Mucosa of descending colon (tissue), 3 donors: ENCODE measurements around the gene ELOB. TPM values are rescaled to one million over a fixed set of nuclear protein-coding genes. Genes with fewer than 3 reads are reported as not detected.
"Not testable (repeated sequence)": the region's sequence is repeated elsewhere in the genome, so short reads cannot be mapped to it uniquely, and the experiment has no call there.

Experiments
- ATAC-seq: fragments of 200-7000 bp; cut with Tn5 transposase; one replicate; pipeline ENCODE4 v1.9.1; 2020; ENCODE audit warnings: mild to moderate bottlenecking, moderate library complexity
- DNase-seq, 3 donors: peaks; one replicate each; pipeline ENCODE4 v3.0.0-alpha.2; 2020
- H3K36me3 ChIP-seq: fragments of 200-600 bp; one replicate; pipeline ENCODE4 v1.8.0; 2021; ENCODE audit warnings: low read depth, mild to moderate bottlenecking
- H3K4me1 ChIP-seq: fragments of 200-600 bp; one replicate; pipeline ENCODE4 v1.8.0; 2021; ENCODE audit warnings: low read depth, mild to moderate bottlenecking
- H3K4me3 ChIP-seq: fragments of 200-600 bp; one replicate; pipeline ENCODE4 v1.8.0; 2021; ENCODE audit warnings: mild to moderate bottlenecking
- H3K9me3 ChIP-seq: fragments of 200-600 bp; one replicate; pipeline ENCODE4 v1.8.0; 2021; ENCODE audit warnings: mild to moderate bottlenecking
- CTCF ChIP-seq: fragments of 200-600 bp; IDR thresholded peaks from one replicate; pipeline ENCODE4 v1.8.0; 2022; ENCODE audit warnings: antibody characterized with exemption, mild to moderate bottlenecking
- intact Hi-C, 2 donors: fragments of 100-400 bp; cut with DNase I in 1 of 2; cut with micrococcal nuclease in 1 of 2; formaldehyde crosslinking; loops; one replicate each; pipeline versions ENCODE4 v1.11.0 to v1.11.1; 2022; cut with DNase I, micrococcal nuclease
- total RNA-seq, 3 donors: library from RNA; stranded (reverse); fragmentation: NEBNext Ultra II Directional in 2 of 3; extraction: Animal tissue kit (Norgen Biotek cat#: 25700) in 2 of 3; gene quantifications; one replicate each; pipeline versions ENCODE4 v1.2.1 to v1.2.4, GENCODE V29; 2021 to 2023
- donor health status: DM: no; HTN: no; CAD: no; lungs with moderate emphysema.
- donor health status: DM: no; HTN: no; CAD: no.
- donor health status: DM: no; HTN: yes; CAD: no.

Gene ELOB
- total RNA-seq, 3 donors from 2014 or later = 231 to 296 (median 285) TPM

GRCh38 chr16:2734844-2735515, 42.1 kb downstream of the ELOB start:
- DNase-seq (no peak), ATAC-seq (no peak)
- Histone ChIP-seq H3K4me1 (no peaks in the 10 kb centered on the region), H3K4me3 (no peak overlapping the region), H3K36me3 (no peaks in the 10 kb centered on the region), H3K9me3 (no peaks in the 10 kb centered on the region)
- intact Hi-C loops = no loop called here
- no peak for TF ChIP-seq CTCF

GRCh38 chr16:2728034-2728433, 49.0 kb downstream of the ELOB start:
- no peak for DNase-seq
- intact Hi-C loops = no loop called here
- H3K36me3 ChIP-seq = no peaks in the 10 kb centered on the region
- no peaks in the 10 kb centered on the region for H3K4me1 ChIP-seq
- no peak for ATAC-seq
- H3K9me3 ChIP-seq = no peaks in the 10 kb centered on the region
- no peak for TF ChIP-seq CTCF
- no peak overlapping the region for H3K4me3 ChIP-seq

- Histone ChIP-seq H3K9me3 (no peaks in the 10 kb centered on the region), H3K36me3 (no peaks in the 10 kb centered on the region), H3K4me3 (no peak overlapping the region), H3K4me1 (no peaks in the 10 kb centered on the region)
- intact Hi-C loops = no loop called here
- no peak for TF ChIP-seq CTCF
- DNase-seq (no peak), ATAC-seq (no peak)
Measured at GRCh38 chr16:2726923-2727322, 50.2 kb downstream of the ELOB start.

- H3K4me1 ChIP-seq = peaks cover 10% of the 10 kb centered on the region
- H3K36me3 ChIP-seq = no peaks in the 10 kb centered on the region
- peak in 1 of 3 donors; percentile 44 for DNase-seq
- no peak overlapping the region for H3K4me3 ChIP-seq
- intact Hi-C loops = no loop called here
- ATAC-seq = no peak
- H3K9me3 ChIP-seq = no peaks in the 10 kb centered on the region
- TF ChIP-seq CTCF = no peak
Measured at GRCh38 chr16:2724816-2725348, 52.2 kb downstream of the ELOB start.

- DNase-seq = no peak
- intact Hi-C loops = no loop called here
- no peak for TF ChIP-seq CTCF
- no peaks in the 10 kb centered on the region for H3K9me3 ChIP-seq
- H3K36me3 ChIP-seq = no peaks in the 10 kb centered on the region
- peaks cover 16% of the 10 kb centered on the region for H3K4me1 ChIP-seq
- no peak overlapping the region for H3K4me3 ChIP-seq
- no peak for ATAC-seq
Measured at GRCh38 chr16:2724088-2724676, 52.9 kb downstream of the ELOB start.

- intact Hi-C loops, H3K9me3 ChIP-seq, H3K4me3 ChIP-seq, ATAC-seq, H3K36me3 ChIP-seq: not testable (repeated sequence)
- H3K4me1 ChIP-seq = peaks cover 19% of the 10 kb centered on the region
- DNase-seq = peak in 1 of 3 donors; percentile 30
Measured at GRCh38 chr16:2721634-2722173, 55.4 kb downstream of the ELOB start.
